Activated B cell treated with CpG ODN at 0.5 μM for 24 hours (primary cell): ENCODE results near the gene CYP26B1. TPM values are rescaled to one million over a fixed set of nuclear protein-coding genes. Genes with fewer than 3 reads are reported as not detected.

Experiments
- ATAC-seq: fragments of 200-7000 bp; cut with Tn5 transposase; one replicate; pipeline ENCODE4 v1.10.0; 2021; ENCODE audit warnings: low read depth, mild to moderate bottlenecking, moderate library complexity
- CTCF ChIA-PET: fragments of 350-600 bp; sonication (Branson Sonifier 250); formaldehyde crosslinking; loops from one replicate; lab custom pipeline; 2021; ENCODE audit warnings: antibody characterized with exemption; lab: Charles Lee
- POLR2A ChIA-PET: fragments of 350-600 bp; sonication (Branson Sonifier 250); formaldehyde crosslinking; loops from one replicate; lab custom pipeline; 2021; ENCODE audit warnings: antibody characterized with exemption; lab: Charles Lee
- DNase-seq: peaks from one replicate; pipeline ENCODE4 v3.0.0; 2022
- H3K27ac Mint-ChIP-seq: one replicate; pipeline ENCODE4 v1.8.0; 2020; ENCODE audit warnings: mixed read lengths
- H3K27me3 Mint-ChIP-seq: one replicate; pipeline ENCODE4 v1.8.0; 2021; ENCODE audit warnings: mixed read lengths
- H3K36me3 Mint-ChIP-seq: one replicate; pipeline ENCODE4 v1.8.0; 2021; ENCODE audit warnings: low read depth, mixed read lengths
- H3K4me1 Mint-ChIP-seq: one replicate; pipeline ENCODE4 v1.8.0; 2021; ENCODE audit warnings: mixed read lengths
- H3K4me3 Mint-ChIP-seq: one replicate; pipeline ENCODE4 v1.8.0; 2020; ENCODE audit warnings: mild to moderate bottlenecking, mixed read lengths
- H3K9me3 Mint-ChIP-seq: one replicate; pipeline ENCODE4 v1.8.0; 2020; ENCODE audit warnings: mixed read lengths
- intact Hi-C: fragments of 100-400 bp; cut with micrococcal nuclease; formaldehyde crosslinking; loops from one replicate; pipeline ENCODE4 v1.15.1; 2024
- total RNA-seq: library from RNA; stranded (reverse); gene quantifications from 2 replicates; pipeline ENCODE4 v1.2.3, GENCODE V29; 2022
- TF ChIP-seq, protein P1 (sequence below): fragments of 200-600 bp; IDR thresholded peaks from one replicate; pipeline ENCODE4 v1.8.0; 2022; ENCODE audit warnings: antibody characterized with exemption, mild to moderate bottlenecking

Gene CYP26B1
- total RNA-seq, 1 donor from 2014 or later: not detected

DNA sequence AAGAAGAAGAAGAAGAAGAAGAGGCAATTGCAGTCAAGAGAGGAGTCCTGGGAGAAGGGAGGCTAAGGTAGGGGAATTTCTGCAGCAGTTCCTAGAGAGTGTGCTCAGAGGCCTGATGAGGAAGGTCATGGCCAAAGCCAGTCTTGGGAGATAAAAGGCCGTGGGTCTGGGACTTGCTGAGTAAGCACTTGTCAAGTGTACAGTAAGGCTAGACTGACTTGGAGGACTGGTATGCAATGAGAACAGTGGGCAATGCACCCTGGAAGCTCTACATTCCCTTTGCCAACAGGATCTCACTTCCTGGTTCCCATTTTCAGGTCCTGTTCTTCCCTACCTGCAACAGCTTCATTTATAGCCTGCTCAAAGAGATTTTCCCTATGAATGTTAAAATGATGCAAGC, 28.6 kb upstream of the CYP26B1 start:
- DNase-seq (no peak), ATAC-seq (no peak)
- Mint-ChIP-seq H3K36me3 (peaks cover 22% of the 10 kb centered on the region), H3K9me3 (no peaks in the 10 kb centered on the region), H3K27ac (no peak overlapping the region), H3K4me3 (no peak overlapping the region), H3K4me1 (no peaks in the 10 kb centered on the region), H3K27me3 (no peaks in the 10 kb centered on the region)
- CTCF ChIA-PET: no interaction called here
- TF ChIP-seq, protein P1, sequence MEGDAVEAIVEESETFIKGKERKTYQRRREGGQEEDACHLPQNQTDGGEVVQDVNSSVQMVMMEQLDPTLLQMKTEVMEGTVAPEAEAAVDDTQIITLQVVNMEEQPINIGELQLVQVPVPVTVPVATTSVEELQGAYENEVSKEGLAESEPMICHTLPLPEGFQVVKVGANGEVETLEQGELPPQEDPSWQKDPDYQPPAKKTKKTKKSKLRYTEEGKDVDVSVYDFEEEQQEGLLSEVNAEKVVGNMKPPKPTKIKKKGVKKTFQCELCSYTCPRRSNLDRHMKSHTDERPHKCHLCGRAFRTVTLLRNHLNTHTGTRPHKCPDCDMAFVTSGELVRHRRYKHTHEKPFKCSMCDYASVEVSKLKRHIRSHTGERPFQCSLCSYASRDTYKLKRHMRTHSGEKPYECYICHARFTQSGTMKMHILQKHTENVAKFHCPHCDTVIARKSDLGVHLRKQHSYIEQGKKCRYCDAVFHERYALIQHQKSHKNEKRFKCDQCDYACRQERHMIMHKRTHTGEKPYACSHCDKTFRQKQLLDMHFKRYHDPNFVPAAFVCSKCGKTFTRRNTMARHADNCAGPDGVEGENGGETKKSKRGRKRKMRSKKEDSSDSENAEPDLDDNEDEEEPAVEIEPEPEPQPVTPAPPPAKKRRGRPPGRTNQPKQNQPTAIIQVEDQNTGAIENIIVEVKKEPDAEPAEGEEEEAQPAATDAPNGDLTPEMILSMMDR: no peak
- POLR2A ChIA-PET: no interaction called here
- intact Hi-C loops: no loop called here

DNA sequence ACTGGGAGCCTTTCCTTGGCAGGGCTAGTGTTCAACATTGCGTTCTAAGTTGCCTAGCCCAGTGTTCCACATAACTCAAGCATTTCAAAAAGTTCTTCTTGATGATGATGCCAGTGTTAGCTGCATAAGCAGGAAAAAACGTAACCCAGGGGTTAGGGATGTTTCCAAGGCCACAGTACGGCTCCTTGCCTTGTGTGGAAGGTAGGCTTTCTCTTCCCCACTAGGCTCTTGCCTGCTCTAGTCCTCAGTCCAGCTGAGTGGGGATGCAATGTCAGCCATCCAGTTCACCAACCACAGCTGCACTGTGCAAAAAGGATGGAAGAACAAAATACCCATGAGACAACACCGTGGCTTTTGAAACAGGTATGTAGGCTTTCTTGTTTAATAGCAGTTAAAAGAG, 28.0 kb upstream of the CYP26B1 start:
- Mint-ChIP-seq H3K27ac (no peak overlapping the region), H3K9me3 (no peaks in the 10 kb centered on the region), H3K36me3 (peaks cover 22% of the 10 kb centered on the region), H3K4me3 (no peak overlapping the region), H3K27me3 (no peaks in the 10 kb centered on the region), H3K4me1 (no peaks in the 10 kb centered on the region)
- no peak for DNase-seq
- intact Hi-C loops: no loop called here
- ChIA-PET CTCF (no interaction called here), POLR2A (no interaction called here)
- TF ChIP-seq, protein P1: no peak
- no peak for ATAC-seq

DNA sequence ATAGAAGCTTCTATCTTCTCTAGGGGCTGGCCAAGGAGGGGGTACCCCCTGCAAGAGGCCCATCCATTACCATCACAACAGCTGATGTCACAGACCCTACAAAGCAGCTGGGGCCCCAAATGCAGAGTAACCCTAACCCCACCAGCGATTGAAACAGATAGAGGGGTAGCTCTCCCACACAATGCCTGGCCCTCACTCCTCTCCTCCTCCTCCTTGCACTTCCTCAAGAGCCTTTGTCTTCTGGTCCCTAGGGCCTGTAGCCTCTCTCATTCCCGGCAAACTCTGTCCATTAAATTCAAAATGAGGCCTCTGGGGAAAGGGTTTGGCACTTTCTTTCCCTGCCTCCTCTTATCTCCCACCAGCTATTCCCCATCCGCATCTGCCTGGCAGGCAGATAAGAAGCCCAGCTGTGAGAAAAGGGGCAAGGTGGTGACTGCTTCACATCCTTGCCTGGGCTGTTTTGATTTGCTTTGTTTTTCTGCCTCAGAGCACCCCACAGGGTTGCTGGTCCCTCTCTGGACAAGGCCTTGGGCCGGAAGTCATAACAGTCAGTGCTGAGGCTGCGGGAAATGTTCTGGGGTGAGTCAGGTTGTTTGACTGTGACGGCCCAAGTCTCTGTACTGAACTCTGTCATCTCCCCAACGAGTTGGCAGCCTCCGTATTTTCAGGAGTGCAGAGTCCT, 26.1 kb upstream of the CYP26B1 start:
- Mint-ChIP-seq H3K9me3 (no peaks in the 10 kb centered on the region), H3K4me3 (no peak overlapping the region), H3K36me3 (peaks cover 12% of the 10 kb centered on the region), H3K4me1 (no peaks in the 10 kb centered on the region), H3K27me3 (no peaks in the 10 kb centered on the region), H3K27ac (no peak overlapping the region)
- POLR2A ChIA-PET: no interaction called here
- CTCF ChIA-PET: no interaction called here
- no peak for DNase-seq
- intact Hi-C loops: no loop called here
- ATAC-seq: no peak
- TF ChIP-seq, protein P1: no peak

DNA sequence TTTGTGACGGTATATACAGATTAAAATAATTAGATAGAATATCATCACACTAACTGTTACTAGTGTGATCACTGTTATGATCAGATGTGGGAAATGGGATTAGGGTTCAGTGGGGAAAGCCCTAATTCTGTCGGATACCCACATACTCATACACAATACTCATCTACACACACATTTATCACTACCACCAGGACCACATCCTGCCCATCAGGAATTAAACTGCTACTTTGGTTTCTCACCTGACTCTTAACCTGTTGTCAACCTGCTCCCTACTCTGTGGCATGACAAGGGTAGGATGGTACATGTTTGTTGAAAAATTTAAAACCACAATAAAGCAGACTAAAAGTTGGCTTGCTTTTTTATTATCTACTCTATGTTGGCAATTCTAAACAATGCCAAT, 24.8 kb upstream of the CYP26B1 start:
- intact Hi-C loops: no loop called here
- Mint-ChIP-seq H3K27me3 (no peaks in the 10 kb centered on the region), H3K27ac (no peak overlapping the region), H3K4me3 (no peak overlapping the region), H3K9me3 (no peaks in the 10 kb centered on the region), H3K36me3 (peaks cover 6% of the 10 kb centered on the region), H3K4me1 (no peaks in the 10 kb centered on the region)
- ChIA-PET CTCF (no interaction called here), POLR2A (no interaction called here)
- TF ChIP-seq, protein P1: no peak
- DNase-seq (no peak), ATAC-seq (no peak)

DNA sequence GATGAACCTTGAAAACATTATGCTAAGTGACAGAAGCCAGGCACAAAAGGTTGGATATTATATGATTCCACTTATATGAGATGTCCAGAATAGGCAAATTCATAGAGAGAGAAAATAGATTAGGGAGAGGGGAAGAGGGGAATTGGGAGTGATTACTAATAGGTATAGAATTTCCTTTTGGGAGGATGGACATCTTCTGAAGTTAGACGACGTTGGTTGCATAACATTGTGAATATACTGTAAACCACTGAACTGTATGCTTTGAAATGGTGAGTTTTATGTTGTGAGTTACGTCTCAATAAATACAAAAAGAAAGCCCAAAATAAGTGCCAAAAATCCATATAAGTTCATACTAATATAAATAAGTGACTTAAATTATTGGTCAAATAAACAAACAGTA, 18.6 kb upstream of the CYP26B1 start:
- DNase-seq (no peak), ATAC-seq (no peak)
- Mint-ChIP-seq H3K36me3 (no peaks in the 10 kb centered on the region), H3K4me3 (no peak overlapping the region), H3K27ac (no peak overlapping the region), H3K9me3 (no peaks in the 10 kb centered on the region), H3K4me1 (no peaks in the 10 kb centered on the region), H3K27me3 (peaks cover 10% of the 10 kb centered on the region)
- ChIA-PET CTCF (no interaction called here), POLR2A (no interaction called here)
- TF ChIP-seq, protein P1: no peak
- intact Hi-C loops: no loop called here
